ENCODE results near the gene CACNA2D1.

Gene CACNA2D1

GRCh38 chr7:82078807-82079206, 364.8 kb downstream of the CACNA2D1 start:
- no peak for TF ChIP-seq CTCF (IDR thresholded peaks at IDR 0.05; ENCODE audit: low read depth, low read length)
- H3K4me3 ChIP-seq (ENCODE audit: low read depth, low read length), result no peak overlapping the region
- H3K4me1 ChIP-seq, result no peaks in the 10 kb centered on the region; the same call in 1 of the 2 replicates
- no peaks in the 10 kb centered on the region for H3K27me3 ChIP-seq
- DNase-seq, result no peak
- peaks cover 3% of the 10 kb centered on the region for H3K36me3 ChIP-seq
- no peaks in the 10 kb centered on the region for H3K9me3 ChIP-seq

DNA sequence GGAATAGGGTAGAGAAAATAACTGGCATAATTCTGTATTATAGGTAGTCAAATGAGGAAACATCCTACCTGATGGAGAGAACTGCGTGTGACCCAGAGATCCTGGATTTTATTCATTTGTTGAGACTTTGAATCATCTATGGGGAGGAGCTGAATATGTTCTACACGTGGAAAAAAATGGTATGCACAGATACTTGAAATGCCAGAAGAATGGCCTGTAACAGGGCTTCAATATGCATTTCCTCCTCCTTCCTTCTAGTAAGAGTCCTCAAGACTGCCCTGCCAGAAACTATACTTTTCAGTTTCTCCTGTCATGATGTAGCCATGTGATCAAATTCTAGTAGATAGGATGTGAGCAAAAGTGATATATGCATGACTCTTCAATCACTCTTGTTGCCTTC, 372.1 kb downstream of the CACNA2D1 start:
- Histone ChIP-seq H3K9me3 (no peaks in the 10 kb centered on the region), H3K4me3 (ENCODE audit: low read depth, low read length) (no peak overlapping the region), H3K36me3 (no peaks in the 10 kb centered on the region; the same call in 1 of the 2 replicates), H3K4me1 (peaks cover 8% of the 10 kb centered on the region), H3K27me3 (no peaks in the 10 kb centered on the region)
- no peak for DNase-seq
- TF ChIP-seq CTCF (IDR thresholded peaks at IDR 0.05; ENCODE audit: low read depth, low read length), result no peak

GRCh38 chr7:82067628-82068264, 375.8 kb downstream of the CACNA2D1 start:
- H3K36me3 ChIP-seq, result peaks cover 3% of the 10 kb centered on the region; the same call in 1 of the 2 replicates
- no peaks in the 10 kb centered on the region for H3K9me3 ChIP-seq
- peaks cover 9% of the 10 kb centered on the region for H3K4me1 ChIP-seq
- no peaks in the 10 kb centered on the region for H3K27me3 ChIP-seq
- H3K4me3 ChIP-seq (ENCODE audit: low read depth, low read length), result no peak overlapping the region
- TF ChIP-seq CTCF (IDR thresholded peaks at IDR 0.05; ENCODE audit: low read depth, low read length), result no peak
- peak; percentile 18 for DNase-seq

DNA sequence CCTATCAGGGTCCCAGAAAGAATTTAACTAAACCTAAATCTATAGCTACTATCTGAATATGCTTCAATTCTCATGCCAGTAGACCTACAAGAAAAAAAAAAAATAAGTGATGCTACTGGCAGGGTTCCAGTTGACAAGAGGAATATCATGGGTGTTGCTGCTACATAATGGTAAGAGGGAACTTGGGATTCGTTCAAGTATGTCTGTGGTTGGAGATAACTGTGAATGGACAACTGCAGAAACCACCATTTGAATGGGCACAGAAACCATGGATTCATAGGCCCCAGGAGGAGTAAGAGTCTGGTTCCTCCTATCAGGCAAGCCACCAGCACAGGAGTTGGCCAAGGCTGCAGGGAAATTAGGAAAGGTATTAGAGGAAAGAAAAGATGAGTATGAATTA, 386.1 kb downstream of the CACNA2D1 start:
- no peak for DNase-seq
- TF ChIP-seq CTCF (IDR thresholded peaks at IDR 0.05; ENCODE audit: low read depth, low read length), result no peak
- Histone ChIP-seq H3K9me3 (no peaks in the 10 kb centered on the region), H3K4me3 (ENCODE audit: low read depth, low read length) (no peak overlapping the region), H3K4me1 (peaks cover under 1% of the 10 kb centered on the region; the same call in 1 of the 2 replicates), H3K27me3 (no peaks in the 10 kb centered on the region), H3K36me3 (peaks cover 9% of the 10 kb centered on the region; the same call in 1 of the 2 replicates)

- TF ChIP-seq CTCF (IDR thresholded peaks at IDR 0.05; ENCODE audit: low read depth, low read length), result no peak
- no peaks in the 10 kb centered on the region for H3K27me3 ChIP-seq
- peaks cover 2% of the 10 kb centered on the region for H3K4me1 ChIP-seq
- H3K36me3 ChIP-seq, result peaks cover 9% of the 10 kb centered on the region; the same call in 1 of the 2 replicates
- H3K9me3 ChIP-seq, result no peaks in the 10 kb centered on the region
- no peak overlapping the region for H3K4me3 ChIP-seq (ENCODE audit: low read depth, low read length)
- DNase-seq, result no peak
Observed at GRCh38 chr7:82056282-82056681, 387.3 kb downstream of the CACNA2D1 start.

- peaks cover 18% of the 10 kb centered on the region for H3K4me1 ChIP-seq
- TF ChIP-seq CTCF (IDR thresholded peaks at IDR 0.05; ENCODE audit: low read depth, low read length), result no peak
- H3K36me3 ChIP-seq, result peaks cover 8% of the 10 kb centered on the region; the same call in 1 of the 2 replicates
- no peaks in the 10 kb centered on the region for H3K27me3 ChIP-seq
- no peak overlapping the region for H3K4me3 ChIP-seq (ENCODE audit: low read depth, low read length)
- no peak for DNase-seq
- no peaks in the 10 kb centered on the region for H3K9me3 ChIP-seq
Observed at GRCh38 chr7:82054544-82054943, 389.0 kb downstream of the CACNA2D1 start.
